Measurements from ENCODE around the gene CELF4.

Gene CELF4

GRCh38 chr18:37253394-37254235 is 312.0 kb downstream of the CELF4 start:
- DNase-seq (ENCODE audit: low spot score): peak; percentile 67

- no peak for DNase-seq (ENCODE audit: low spot score)
Observed at GRCh38 chr18:37252854-37253393, 312.7 kb downstream of the CELF4 start.

- no peak for DNase-seq (ENCODE audit: low spot score)
Observed at GRCh38 chr18:37252342-37252741, 313.3 kb downstream of the CELF4 start.

DNA sequence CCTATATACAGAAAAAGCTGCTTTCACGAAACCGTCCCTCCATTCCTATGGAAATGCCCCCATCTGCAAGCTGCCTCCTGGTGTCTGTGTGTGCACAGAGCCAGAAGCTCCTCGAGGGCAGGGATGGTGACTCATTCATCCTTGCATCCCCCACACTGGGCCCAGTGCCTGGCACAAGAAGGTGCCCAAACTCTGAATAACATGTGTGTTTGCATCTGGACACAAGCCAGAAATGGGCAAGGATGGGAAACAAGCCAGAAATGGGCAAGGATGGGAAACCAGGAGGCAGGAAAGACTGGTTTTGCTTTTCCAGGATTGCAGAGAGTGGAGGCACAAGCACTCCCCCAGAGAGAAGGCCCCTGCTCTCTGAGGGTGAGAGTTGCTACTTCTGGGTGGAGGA is 313.9 kb downstream of the CELF4 start:
- DNase-seq (ENCODE audit: low spot score): no peak

GRCh38 chr18:37249895-37250618 is 315.5 kb downstream of the CELF4 start:
- no peak for DNase-seq (ENCODE audit: low spot score)

- no peak for DNase-seq (ENCODE audit: low spot score)
Observed at GRCh38 chr18:37249171-37249886, 316.3 kb downstream of the CELF4 start.

GRCh38 chr18:37248281-37248680 is 317.3 kb downstream of the CELF4 start:
- DNase-seq (ENCODE audit: low spot score): no peak

DNA sequence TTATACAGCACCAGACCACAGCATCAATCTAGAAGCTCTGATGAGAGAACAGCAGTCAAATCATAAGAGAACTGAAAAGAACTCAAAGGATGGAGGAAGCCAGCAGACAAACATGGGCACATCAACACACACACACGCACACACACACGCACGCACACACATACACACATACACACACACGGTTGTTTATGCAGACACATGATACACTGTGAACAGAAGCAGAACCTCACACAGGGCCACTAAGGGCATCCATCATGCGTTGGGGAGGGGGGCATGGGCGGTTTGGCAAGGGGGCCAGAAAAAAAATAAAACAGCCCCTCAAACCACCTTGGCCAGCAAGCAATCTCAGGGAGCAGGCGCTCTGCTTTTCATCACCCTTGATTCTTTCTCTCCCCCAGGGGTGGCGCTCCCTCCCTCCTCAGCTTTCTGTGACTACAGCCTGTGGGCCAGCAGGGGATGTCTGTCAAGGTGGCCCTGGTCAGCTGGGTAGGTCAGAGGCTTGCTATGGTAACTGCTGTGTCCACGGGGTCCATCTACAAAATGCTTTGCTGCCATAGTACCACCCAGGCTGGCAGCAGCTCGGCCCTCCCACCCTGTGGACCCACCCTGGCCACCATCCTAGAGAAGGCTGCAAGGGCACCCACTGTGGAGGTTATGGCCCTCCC is 318.0 kb downstream of the CELF4 start:
- DNase-seq (ENCODE audit: low spot score): no peak

DNA sequence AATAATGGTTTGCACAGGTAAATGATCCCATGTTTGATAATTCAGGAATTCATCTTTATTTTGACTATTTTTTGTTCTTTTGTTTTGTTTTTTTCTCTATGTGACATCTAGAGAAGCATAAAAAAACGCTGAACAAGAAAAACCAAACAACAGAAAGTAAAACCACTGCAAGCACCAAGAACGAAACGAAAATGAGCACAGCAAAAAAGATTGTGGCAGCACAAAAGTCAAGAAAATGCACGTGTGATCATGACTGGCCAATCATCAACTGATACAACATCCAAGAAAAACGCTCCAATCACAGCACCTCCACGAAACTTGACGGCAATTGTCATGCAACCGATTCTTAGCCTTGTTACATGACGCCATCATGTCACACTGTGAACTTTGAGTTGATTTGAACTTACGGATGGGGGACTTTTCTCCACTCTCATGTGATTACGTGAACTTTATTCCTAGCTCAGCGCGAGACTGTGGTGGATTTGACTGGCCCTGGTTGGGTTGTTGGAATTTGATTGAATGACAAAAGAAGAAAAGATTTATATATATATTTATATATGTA is 318.7 kb downstream of the CELF4 start:
- no peak for DNase-seq (ENCODE audit: low spot score)

DNA sequence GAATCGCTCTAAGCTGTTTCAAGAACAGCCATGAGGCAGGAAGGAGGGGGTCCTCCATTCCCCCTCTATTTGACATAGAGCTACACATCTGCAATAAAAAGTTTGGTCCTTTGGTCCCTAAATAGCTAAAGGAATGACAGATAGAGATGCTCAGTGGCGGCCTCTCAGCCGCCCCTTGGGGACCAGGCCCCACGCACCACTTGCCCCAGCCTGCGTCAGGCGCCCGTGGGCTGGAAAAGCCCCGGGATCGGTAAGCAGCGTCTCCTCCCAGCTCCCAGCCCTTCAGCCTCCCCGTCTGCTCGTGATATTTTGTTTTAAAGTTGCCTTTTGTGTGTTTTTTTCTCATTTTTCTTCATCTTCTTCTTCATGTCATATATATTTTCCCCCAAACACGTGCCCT is 321.0 kb downstream of the CELF4 start:
- no peak for DNase-seq (ENCODE audit: low spot score)

- no peak for DNase-seq (ENCODE audit: low spot score)
Observed at GRCh38 chr18:37243741-37244140, 321.9 kb downstream of the CELF4 start.

DNA sequence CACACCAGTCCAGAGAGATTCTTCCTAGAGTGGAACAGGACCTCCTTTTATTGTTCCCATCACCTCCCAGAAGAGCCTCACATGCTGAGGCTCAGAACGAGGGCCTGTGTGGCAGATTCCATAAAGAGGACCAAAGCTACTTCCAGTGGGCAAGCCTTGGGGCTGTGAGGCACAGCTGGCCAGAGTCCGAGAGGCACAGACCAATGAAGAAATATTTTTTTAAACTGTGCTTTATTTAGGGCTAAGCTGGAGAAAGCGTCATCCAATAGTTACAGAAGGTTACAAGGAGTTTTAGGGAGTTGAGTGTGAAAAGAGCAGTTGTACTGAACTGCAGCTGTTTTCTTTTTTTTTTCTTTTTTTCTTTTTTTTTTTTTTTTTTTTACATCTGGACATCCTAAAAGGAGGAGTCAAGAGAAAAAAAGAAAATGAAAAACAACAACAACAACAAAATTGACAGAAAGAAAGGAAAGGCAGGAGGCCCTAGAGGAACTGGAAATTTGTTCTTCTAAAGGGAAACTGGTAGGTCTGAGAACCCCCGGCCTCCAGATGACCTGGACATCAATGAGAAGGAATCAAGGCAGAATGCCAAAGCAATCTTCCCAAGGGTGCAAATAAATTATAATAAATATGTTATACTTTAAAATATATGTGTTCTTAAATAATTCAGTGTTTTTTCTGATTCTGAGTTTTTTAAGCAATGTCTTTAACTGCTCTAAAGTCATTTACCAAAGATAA is 322.6 kb downstream of the CELF4 start:
- DNase-seq (ENCODE audit: low spot score): no peak

DNA sequence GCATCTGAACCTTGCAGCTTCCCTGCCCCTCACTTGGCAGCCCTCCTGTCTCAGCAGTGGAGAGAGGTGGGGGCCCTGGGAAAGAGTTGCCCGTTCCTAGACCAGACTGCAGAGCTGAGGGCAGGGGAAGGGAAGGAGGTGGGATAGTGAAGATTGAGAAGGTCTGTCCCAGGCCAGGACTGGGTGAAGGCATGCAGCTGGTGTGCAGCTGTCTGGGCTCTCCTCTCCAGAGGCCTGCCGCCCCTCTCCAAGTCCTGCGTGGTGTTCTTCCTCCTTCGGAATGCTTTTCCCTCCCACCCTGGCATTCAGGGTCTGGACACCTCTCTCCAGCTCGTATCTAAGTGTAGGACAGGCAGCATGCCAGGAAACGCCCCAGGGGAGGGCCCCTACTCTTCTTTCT is 323.5 kb downstream of the CELF4 start:
- DNase-seq (ENCODE audit: low spot score): no peak

DNA sequence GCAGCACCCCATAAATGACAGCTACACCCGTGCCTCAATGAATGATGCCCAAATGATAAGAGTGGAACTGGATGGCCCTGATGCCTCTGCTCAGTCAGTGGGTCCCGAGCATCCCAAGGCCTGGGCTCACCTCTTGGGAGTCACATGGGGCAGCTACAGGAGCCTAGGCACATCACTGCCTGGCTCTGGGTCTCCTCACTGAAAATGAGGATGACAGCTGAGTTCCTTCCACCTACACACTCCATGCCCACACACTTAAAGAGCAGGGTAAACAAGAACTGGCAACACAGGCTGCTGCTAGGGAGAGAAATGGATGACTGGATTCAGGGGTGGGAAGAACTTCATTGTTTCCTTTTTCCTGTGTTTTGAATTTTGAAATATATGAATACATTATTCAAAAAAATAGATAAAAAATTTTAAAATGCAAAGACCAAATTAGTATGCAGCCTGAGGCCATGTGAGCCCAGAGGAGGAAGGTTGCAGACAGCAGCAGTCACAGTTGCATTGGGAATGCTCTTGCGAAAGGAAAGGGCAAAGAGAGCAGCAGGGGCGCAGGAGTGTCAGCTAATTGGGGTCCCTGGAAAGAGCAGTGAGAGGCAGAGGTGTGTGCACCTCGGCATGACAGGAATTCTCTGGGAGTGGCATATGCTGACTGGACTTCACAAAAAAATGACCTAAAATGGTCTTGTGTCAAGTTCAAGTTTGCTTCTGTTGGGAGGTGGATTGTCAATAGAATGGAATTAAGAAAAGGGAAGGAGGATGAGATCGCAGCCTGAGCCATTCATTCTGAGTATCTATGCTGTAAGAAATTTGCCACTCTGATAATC is 327.1 kb downstream of the CELF4 start:
- no peak for DNase-seq (ENCODE audit: low spot score)

- DNase-seq (ENCODE audit: low spot score): no peak
Observed at GRCh38 chr18:37235583-37235982, 330.0 kb downstream of the CELF4 start.

DNA sequence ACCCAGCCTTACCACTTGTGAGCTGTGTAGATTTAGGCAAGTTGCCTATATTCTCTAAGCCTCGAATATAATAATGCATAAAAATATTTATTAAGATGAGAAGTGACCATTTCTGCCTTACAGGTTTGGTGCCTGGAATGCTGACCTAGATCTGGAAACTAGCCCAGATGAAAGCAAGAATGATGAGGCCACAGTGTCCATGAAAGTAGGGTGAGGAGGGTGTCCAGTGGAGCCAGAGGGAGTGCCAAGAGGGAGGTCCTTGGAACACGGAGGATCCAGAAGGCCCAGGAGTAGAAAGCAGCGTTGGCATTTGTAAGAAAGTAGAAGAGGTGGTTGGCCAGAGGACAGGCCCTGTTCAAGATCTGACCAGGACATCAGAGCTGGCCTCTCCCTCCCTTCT is 334.3 kb downstream of the CELF4 start:
- DNase-seq (ENCODE audit: low spot score): no peak

DNA sequence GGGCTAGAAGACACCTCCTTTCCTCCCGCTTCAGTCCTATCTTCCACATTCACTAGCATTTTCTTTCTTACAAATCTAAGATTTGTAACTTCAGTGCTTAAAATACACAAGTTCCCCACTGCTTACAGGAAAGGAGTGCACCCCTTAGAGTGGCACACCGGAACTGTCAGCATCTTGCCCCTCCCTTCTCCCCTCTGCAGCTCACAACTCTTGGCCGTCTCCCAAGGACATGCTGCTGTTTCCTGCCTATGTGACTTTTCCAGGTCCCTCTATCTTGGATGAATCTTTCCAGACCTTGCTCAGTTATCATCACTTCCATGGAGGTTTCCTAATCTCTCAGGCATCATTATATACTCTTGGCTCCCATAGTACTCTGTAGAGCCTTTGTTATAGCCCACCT is 334.8 kb downstream of the CELF4 start:
- DNase-seq (ENCODE audit: low spot score): no peak

GRCh38 chr18:37225279-37225678 is 340.3 kb downstream of the CELF4 start:
- DNase-seq (ENCODE audit: low spot score): no peak

- DNase-seq (ENCODE audit: low spot score): no peak
Observed at GRCh38 chr18:37222999-37223378, 342.6 kb downstream of the CELF4 start.

DNA sequence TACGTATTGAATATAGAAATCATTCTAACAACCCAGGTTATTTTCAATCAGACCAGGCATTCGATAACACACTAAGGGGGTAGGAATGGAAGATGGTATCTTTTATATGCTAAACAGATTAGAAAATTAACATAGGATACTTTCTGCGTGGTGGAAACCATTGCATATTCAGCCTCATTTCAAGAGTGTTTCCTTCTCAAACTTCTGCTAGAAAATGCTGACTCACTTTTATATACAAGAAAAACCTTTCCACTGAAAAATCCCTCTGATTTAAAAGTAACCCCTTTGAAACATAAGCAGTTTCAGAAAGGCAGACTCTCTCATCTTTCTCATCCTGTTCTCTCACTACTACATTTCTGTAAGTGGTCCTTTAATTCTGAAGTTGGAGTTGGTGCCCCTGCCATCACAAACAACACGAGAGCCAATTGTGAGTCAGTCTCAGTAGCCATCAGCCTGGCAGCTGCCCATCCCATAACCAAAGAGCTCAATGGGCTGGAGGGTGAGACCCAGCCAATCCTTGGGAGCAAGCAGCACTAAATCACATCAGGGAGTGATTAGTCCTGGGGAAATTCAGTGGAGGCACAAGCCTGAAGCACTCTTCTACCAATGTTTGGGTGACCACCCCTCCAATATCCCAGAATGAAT is 343.1 kb downstream of the CELF4 start:
- no peak for DNase-seq (ENCODE audit: low spot score)

Measured in AG20443 (cell line).